Ovary (tissue), 3 donors: ENCODE data around the gene SCAMP5.

Source experiments
- EP300 ChIP-seq: sonication (generic); formaldehyde crosslinking; IDR thresholded peaks from one replicate; pipeline ENCODE4 v1.6.1; 2017; ENCODE audit warnings: antibody characterized with exemption
- TF ChIP-seq, protein P1 (sequence below), 3 donors: fragments of 450-650 bp in 2 of 3; fragments of 200-600 bp in 1 of 3; IDR thresholded peaks; one replicate each; pipeline versions ENCODE4 v1.5.1 to v1.8.0; 2016 to 2022; ENCODE audit warnings: antibody characterized with exemption in 3 of 3, mild to moderate bottlenecking in 1 of 3
- donor health status: DM: no; HTN: no; CAD: no.

DNA sequence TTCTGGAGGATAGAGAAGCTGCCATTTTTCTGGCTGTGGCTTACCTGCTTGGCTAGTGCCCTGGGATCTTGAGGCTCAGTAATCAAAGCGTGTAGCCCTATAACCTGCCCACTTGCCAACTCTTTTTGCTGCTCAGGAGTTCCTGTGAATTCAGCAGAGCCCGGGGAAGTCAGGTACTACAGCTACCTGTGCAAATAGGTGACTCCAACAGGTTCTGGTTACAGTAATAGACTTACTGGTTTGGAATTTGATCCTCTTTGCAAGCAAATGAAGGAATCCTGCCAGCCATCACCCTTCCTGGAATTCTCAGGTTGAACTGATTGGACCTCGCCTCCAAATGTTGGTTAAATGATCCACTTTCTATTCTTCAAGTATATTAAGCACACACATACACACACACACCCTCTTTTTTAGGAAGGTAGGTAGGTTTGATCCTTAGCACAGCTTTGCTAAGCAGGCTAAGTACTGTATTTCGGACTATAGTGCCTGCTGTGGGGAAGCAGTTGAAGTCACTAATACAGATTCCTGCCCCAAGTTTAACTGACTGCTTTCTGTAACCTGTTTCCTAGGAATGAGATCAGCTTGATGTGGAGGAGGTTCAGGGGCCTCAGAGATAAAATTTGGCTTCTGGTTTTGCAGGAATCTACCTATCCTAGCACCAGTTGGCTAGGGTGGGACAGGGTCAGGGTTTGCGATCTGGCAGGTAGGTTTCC lies 30.3 kb downstream of the SCAMP5 start:
- TF ChIP-seq, protein P1, sequence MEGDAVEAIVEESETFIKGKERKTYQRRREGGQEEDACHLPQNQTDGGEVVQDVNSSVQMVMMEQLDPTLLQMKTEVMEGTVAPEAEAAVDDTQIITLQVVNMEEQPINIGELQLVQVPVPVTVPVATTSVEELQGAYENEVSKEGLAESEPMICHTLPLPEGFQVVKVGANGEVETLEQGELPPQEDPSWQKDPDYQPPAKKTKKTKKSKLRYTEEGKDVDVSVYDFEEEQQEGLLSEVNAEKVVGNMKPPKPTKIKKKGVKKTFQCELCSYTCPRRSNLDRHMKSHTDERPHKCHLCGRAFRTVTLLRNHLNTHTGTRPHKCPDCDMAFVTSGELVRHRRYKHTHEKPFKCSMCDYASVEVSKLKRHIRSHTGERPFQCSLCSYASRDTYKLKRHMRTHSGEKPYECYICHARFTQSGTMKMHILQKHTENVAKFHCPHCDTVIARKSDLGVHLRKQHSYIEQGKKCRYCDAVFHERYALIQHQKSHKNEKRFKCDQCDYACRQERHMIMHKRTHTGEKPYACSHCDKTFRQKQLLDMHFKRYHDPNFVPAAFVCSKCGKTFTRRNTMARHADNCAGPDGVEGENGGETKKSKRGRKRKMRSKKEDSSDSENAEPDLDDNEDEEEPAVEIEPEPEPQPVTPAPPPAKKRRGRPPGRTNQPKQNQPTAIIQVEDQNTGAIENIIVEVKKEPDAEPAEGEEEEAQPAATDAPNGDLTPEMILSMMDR (IDR thresholded peaks at IDR 0.05), result no peak
- no peak for TF ChIP-seq EP300
